MCF 10A (cell line): ENCODE results near the gene POU6F1. TPM values are rescaled to one million over a fixed set of nuclear protein-coding genes. Genes with fewer than 3 reads are reported as not detected.

Experiments
- BruUV-seq: library from RNA; stranded (reverse); fragments of 400-500 nt; replicated peaks from 2 replicates; lab custom pipeline; 2021; lab: Mats Ljungman, UMichigan
- CTCF ChIA-PET: fragments of 300-600 bp; sonication (Branson Sonifier 250); formaldehyde crosslinking; extraction: SDS; loops from one replicate; lab custom pipeline; 2021; ENCODE audit warnings: antibody characterized with exemption, inconsistent platforms; lab: Yijun Ruan, JAX
- POLR2A ChIA-PET: fragments of 300-600, 350-650 bp; sonication (Branson Sonifier 250); formaldehyde crosslinking; extraction: SDS; loops from one replicate; lab custom pipeline; 2020; ENCODE audit warnings: antibody characterized with exemption, inconsistent platforms; lab: Yijun Ruan, JAX
- DNase-seq: peaks from one replicate; pipeline ENCODE4 v3.0.0-alpha.2; 2018; ENCODE audit not compliant: unreplicated experiment
- H3K27ac Mint-ChIP-seq: one replicate; pipeline ENCODE4 v1.8.0; 2022; ENCODE audit warnings: mild to moderate bottlenecking, low read depth, mixed read lengths; ENCODE audit not compliant: unreplicated experiment
- H3K27me3 Mint-ChIP-seq: one replicate; pipeline ENCODE4 v1.8.0; 2022; ENCODE audit warnings: mixed read lengths; ENCODE audit not compliant: insufficient read depth, unreplicated experiment
- H3K36me3 Mint-ChIP-seq: one replicate; pipeline ENCODE4 v1.8.0; 2022; ENCODE audit warnings: mild to moderate bottlenecking, moderate library complexity, mixed read lengths; ENCODE audit not compliant: insufficient read depth, unreplicated experiment
- H3K4me1 Mint-ChIP-seq: one replicate; pipeline ENCODE4 v1.8.0; 2022; ENCODE audit warnings: mixed read lengths; ENCODE audit not compliant: insufficient read depth, unreplicated experiment
- H3K4me3 Mint-ChIP-seq: one replicate; pipeline ENCODE4 v1.8.0; 2022; ENCODE audit warnings: mild to moderate bottlenecking, moderate library complexity, mixed read lengths; ENCODE audit not compliant: unreplicated experiment
- H3K9me3 Mint-ChIP-seq: one replicate; pipeline ENCODE4 v1.8.0; 2022; ENCODE audit warnings: mixed read lengths; ENCODE audit not compliant: unreplicated experiment
- intact Hi-C: fragments of 100-400 bp; cut with micrococcal nuclease; formaldehyde crosslinking; loops from 2 replicates; pipeline ENCODE4 v1.14.1; 2022
- total RNA-seq: library from RNA; stranded (reverse); gene quantifications from 2 replicates; pipeline ENCODE4 v1.2.3, GENCODE V29; 2022
- TF ChIP-seq, protein P1 (sequence below): fragments of 200-600 bp; IDR thresholded peaks from one replicate; pipeline ENCODE4 v1.8.0; 2022; ENCODE audit warnings: antibody characterized with exemption, mild to moderate bottlenecking; ENCODE audit not compliant: unreplicated experiment

The POU6F1 gene
- total RNA-seq, 1 experiment from 2014 or later: 3.0 TPM

- TF ChIP-seq, protein P1, sequence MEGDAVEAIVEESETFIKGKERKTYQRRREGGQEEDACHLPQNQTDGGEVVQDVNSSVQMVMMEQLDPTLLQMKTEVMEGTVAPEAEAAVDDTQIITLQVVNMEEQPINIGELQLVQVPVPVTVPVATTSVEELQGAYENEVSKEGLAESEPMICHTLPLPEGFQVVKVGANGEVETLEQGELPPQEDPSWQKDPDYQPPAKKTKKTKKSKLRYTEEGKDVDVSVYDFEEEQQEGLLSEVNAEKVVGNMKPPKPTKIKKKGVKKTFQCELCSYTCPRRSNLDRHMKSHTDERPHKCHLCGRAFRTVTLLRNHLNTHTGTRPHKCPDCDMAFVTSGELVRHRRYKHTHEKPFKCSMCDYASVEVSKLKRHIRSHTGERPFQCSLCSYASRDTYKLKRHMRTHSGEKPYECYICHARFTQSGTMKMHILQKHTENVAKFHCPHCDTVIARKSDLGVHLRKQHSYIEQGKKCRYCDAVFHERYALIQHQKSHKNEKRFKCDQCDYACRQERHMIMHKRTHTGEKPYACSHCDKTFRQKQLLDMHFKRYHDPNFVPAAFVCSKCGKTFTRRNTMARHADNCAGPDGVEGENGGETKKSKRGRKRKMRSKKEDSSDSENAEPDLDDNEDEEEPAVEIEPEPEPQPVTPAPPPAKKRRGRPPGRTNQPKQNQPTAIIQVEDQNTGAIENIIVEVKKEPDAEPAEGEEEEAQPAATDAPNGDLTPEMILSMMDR: no peak
- Mint-ChIP-seq H3K4me1 (no peaks in the 10 kb centered on the region), H3K27ac (no peak overlapping the region), H3K9me3 (no peaks in the 10 kb centered on the region), H3K27me3 (no peaks in the 10 kb centered on the region), H3K36me3 (peaks cover 28% of the 10 kb centered on the region), H3K4me3 (no peak overlapping the region)
- POLR2A ChIA-PET: interaction anchor here (1.8 kb wide), 1 partner anchor 12 kb away, joined by 4 read pairs; no protein-coding TSS in a partner anchor
- no TSS peak for BruUV-seq
- no peak for DNase-seq
- intact Hi-C loops: no loop called here
- CTCF ChIA-PET: no interaction called here
Measured at GRCh38 chr12:51139292-51139844, 78.5 kb downstream of the POU6F1 start.

Other genes starting within 250 kb of the POU6F1 start
- 45.6 and 60.9 TPM in 2 replicates for gene SLC11A2, start 191.7 kb downstream of the POU6F1 start, total RNA-seq
- gene LETMD1, start 169.7 kb downstream of the POU6F1 start, total RNA-seq: 60.5 and 65.8 TPM in 2 replicates
- 41.4 and 46.3 TPM in 2 replicates for gene CSRNP2, start 134.5 kb downstream of the POU6F1 start, total RNA-seq
- 31.5 and 34.9 TPM in 2 replicates for gene TFCP2, start 44.9 kb downstream of the POU6F1 start, total RNA-seq
- 74.2 and 93.2 TPM in 2 replicates for gene DAZAP2, start 20.8 kb upstream of the POU6F1 start, total RNA-seq
- 17.4 and 19.0 TPM in 2 replicates for gene SMAGP, start 52.4 kb upstream of the POU6F1 start, total RNA-seq
- gene BIN2, start 106.1 kb upstream of the POU6F1 start, total RNA-seq: not detected in 2 replicates
- not detected in 2 replicates for gene CELA1, start 128.6 kb upstream of the POU6F1 start, total RNA-seq
- 24.8 and 27.6 TPM in 2 replicates for gene GALNT6, start 173.3 kb upstream of the POU6F1 start, total RNA-seq
- 0.56 and 1.1 TPM in 2 replicates for gene SLC4A8, start 206.8 kb upstream of the POU6F1 start, total RNA-seq